GM13977 (cell line): ENCODE results near the gene GPC5.

Experiments used
- DNase-seq: peaks from one replicate; pipeline ENCODE4 v3.0.0; 2012; ENCODE audit warnings: low spot score
- in situ Hi-C: fragments of 300-500 bp; cut with MboI; formaldehyde crosslinking; loops from one replicate; pipeline ENCODE4 v1.12.0; 2022; ENCODE audit warnings: low sequenced_read_pairs, low pct_unique_long_range_greater_than_20kb, mixed read lengths, inconsistent platforms; ENCODE audit not compliant: unreplicated experiment
- TF ChIP-seq, protein P1 (sequence below): IDR thresholded peaks from 2 replicates; pipeline ENCODE4 v1.5.1; 2012; ENCODE audit warnings: mild to moderate bottlenecking, control low read depth; ENCODE audit not compliant: insufficient read depth; ENCODE audit errors: extremely low read depth, missing control alignments

The GPC5 gene

DNA sequence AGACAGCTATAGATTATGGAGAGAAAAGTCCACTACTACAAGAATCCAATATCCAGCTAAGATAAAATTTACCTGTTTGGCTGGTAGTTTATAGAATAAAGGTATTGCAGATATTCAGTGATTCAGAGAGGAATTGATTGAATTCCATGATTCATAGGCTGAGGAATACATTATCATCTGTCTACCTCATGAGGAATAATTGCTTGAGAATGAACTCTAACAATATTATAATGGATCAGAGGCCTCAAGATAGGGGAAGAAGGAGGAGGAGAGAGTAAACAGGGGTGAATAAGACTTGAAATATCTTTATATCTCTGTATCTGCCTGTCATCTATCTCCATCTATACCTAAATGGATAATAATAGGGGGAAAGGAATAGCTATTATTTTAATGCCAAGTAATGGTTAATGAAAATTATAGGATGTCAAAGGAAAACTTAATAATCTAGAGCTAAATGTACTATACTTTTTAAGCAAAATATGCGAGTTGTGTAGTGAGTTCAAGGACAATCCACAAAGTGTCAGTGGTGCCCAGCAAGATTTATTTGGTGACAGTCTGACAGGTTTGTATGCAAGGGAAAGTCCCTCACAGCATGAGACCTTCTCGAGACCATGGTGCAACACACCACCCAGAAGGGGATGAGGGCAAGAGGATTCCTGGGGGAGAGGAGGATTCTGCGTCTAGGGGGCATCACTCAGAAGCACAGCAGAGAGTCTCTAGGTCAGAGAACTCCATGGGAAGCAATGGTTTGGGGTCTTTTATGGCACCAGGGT is 224.5 kb downstream of the GPC5 start:
- TF ChIP-seq, protein P1, sequence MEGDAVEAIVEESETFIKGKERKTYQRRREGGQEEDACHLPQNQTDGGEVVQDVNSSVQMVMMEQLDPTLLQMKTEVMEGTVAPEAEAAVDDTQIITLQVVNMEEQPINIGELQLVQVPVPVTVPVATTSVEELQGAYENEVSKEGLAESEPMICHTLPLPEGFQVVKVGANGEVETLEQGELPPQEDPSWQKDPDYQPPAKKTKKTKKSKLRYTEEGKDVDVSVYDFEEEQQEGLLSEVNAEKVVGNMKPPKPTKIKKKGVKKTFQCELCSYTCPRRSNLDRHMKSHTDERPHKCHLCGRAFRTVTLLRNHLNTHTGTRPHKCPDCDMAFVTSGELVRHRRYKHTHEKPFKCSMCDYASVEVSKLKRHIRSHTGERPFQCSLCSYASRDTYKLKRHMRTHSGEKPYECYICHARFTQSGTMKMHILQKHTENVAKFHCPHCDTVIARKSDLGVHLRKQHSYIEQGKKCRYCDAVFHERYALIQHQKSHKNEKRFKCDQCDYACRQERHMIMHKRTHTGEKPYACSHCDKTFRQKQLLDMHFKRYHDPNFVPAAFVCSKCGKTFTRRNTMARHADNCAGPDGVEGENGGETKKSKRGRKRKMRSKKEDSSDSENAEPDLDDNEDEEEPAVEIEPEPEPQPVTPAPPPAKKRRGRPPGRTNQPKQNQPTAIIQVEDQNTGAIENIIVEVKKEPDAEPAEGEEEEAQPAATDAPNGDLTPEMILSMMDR = no peak
- no peak for DNase-seq
- in situ Hi-C loops = no loop called here

DNA sequence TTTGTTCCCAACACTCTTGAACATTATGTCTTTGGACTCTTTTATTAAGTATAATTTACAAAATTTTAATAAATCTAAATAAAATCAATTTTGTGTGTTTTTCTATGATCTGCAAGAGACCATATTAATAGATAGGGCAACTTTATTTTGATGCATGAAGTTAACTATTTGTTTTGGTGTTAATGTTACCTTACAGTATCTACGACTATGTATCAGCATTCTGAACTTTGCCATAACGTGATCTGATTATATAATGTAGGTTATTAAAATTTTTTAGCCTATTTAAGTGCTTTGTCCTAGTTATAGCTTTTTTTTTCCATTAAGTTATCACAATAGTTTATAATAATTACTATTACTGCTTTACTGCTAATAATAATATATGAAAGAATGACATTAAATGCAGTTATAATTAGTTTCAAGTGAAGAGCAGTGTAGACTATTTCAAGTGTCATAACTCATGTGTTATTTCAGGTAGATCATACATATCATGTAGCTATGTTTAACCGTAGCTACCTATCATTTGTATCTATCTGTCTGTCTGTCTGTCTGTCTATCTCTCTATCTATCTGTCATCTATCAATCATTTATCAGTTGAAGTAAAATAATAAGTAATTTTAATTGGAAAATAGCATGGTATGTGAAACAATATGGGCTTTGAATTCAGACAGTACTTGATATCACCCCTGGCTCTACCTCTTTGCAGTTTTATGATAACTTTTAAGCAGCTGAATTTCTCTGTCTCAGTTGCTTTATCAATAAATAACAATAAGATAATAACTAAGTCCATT is 229.7 kb downstream of the GPC5 start:
- in situ Hi-C loops = no loop called here
- TF ChIP-seq, protein P1 = no peak

GRCh38 chr13:91630946-91631345 is 232.5 kb downstream of the GPC5 start:
- no peak for DNase-seq
- TF ChIP-seq, protein P1 = no peak
- in situ Hi-C loops = no loop called here

More for the DNA sequence above, 229.7 kb downstream of the GPC5 start:
- DNase-seq = no peak

DNA sequence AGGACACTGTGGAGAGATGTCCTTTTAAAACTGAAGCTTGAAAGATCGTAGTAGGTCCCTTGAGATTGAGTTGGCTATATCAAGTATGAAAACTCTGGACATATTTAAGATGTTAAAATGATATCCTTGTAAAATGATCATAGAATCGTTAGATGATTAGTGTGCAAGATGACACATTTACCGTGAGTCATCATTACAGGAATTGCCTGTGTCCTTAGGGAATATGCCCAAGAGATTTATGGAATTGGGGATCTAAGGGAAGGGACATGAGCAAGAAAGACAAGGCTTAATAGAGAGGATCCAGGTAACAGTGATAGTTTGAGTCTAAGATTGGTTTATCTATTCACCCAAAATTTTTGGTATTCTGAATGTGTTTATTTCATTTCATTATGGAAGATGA is 233.7 kb downstream of the GPC5 start:
- no peak for DNase-seq
- TF ChIP-seq, protein P1 = no peak
- in situ Hi-C loops = no loop called here

GRCh38 chr13:91639330-91639729 is 240.9 kb downstream of the GPC5 start:
- DNase-seq = no peak
- in situ Hi-C loops = no loop called here
- TF ChIP-seq, protein P1 = no peak

DNA sequence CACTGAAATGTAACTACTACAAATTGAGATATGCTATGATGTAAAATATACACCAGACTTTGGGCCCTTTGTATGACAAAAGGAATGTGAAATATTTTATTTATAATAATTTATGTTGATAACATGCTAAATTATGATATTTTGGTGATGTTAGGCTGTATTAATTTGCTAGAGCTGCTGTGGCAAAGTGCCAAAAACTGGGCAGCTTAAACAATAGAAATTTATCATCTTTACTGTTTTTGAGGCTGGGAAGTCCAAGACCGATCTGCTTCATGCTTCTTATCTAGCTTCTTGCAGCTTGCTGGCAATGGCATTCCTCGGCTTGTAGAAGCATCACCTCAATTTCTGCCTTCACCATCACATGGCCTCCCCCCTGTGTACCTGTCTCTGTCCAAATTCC is 245.0 kb downstream of the GPC5 start:
- in situ Hi-C loops = no loop called here
- TF ChIP-seq, protein P1 = no peak
- no peak for DNase-seq
